Upper lobe of left lung (tissue), 4 donors: ENCODE results near the gene PDE8A.

ENCODE experiments used
- POLR2A ChIP-seq, 4 donors: fragments of 450-650 bp; IDR thresholded peaks; one replicate each; pipeline ENCODE4 v1.5.1; 2016 to 2017; ENCODE audit warnings: antibody characterized with exemption in 4 of 4, mild to moderate bottlenecking in 2 of 4
- TF ChIP-seq, protein P1 (sequence below), 6 experiments: fragments of 450-650 bp in 4 of 6; fragments of 200-600 bp in 2 of 6; sonication (generic) in 2 of 6; IDR thresholded peaks; one replicate each; pipeline ENCODE4 v1.5.1; 2016 to 2019; ENCODE audit warnings: antibody characterized with exemption in 6 of 6

DNA sequence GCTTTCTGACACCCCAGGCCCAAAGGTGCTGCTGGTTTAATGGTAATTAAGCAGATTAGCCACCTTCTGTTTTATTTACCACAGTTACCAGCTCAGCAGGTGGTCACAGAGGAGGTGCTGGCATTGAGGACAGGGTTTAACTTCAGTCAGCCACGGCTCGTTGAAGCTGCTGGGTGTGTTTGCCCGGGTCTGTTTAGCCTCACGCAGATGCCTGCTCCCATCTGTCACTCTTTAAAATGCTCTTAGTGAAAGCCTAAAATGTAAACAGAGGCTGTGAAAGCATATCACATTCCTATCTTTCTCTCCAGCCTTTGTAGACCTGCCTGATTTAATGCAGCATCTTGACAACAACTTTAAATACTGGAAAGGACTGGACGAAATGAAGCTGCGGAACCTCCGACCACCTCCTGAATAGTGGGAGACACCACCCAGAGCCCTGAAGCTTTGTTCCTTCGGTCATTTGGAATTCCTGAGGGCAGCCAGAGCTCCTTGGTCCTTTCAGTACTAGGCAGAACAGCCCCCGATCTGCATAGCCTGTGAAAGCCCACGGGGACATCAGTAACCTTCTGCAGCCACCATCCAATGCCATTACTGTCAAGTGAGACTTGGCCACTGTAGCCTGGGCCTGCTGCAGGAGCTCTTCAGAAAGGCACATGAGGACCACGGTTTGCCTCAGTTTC, 156.0 kb downstream of the PDE8A start:
- TF ChIP-seq, protein P1, sequence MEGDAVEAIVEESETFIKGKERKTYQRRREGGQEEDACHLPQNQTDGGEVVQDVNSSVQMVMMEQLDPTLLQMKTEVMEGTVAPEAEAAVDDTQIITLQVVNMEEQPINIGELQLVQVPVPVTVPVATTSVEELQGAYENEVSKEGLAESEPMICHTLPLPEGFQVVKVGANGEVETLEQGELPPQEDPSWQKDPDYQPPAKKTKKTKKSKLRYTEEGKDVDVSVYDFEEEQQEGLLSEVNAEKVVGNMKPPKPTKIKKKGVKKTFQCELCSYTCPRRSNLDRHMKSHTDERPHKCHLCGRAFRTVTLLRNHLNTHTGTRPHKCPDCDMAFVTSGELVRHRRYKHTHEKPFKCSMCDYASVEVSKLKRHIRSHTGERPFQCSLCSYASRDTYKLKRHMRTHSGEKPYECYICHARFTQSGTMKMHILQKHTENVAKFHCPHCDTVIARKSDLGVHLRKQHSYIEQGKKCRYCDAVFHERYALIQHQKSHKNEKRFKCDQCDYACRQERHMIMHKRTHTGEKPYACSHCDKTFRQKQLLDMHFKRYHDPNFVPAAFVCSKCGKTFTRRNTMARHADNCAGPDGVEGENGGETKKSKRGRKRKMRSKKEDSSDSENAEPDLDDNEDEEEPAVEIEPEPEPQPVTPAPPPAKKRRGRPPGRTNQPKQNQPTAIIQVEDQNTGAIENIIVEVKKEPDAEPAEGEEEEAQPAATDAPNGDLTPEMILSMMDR (IDR thresholded peaks at IDR 0.05) = no peak
- no peak for TF ChIP-seq POLR2A (IDR thresholded peaks at IDR 0.05)
